Subcutaneous adipose tissue (tissue), 4 donors: ENCODE results near the gene PFKL. TPM values are rescaled to one million over a fixed set of nuclear protein-coding genes. Genes with fewer than 3 reads are reported as not detected.

Experiments used
- total RNA-seq, 4 donors: library from RNA; depleted of rRNA; stranded (reverse); fragments of >200 nt; gene quantifications; one replicate each; pipeline ENCODE4 v1.1.0, GENCODE V29; 2016
- TF ChIP-seq, protein P1 (sequence below): fragments of 450-650 bp; IDR thresholded peaks from one replicate; pipeline ENCODE4 v1.5.1; 2016; ENCODE audit warnings: low read depth, mild to moderate bottlenecking, control low read depth, antibody characterized with exemption, moderate library complexity

Gene PFKL
- total RNA-seq, 4 donors from 2014 or later = 51.0 to 177 (median 77.3) TPM

DNA sequence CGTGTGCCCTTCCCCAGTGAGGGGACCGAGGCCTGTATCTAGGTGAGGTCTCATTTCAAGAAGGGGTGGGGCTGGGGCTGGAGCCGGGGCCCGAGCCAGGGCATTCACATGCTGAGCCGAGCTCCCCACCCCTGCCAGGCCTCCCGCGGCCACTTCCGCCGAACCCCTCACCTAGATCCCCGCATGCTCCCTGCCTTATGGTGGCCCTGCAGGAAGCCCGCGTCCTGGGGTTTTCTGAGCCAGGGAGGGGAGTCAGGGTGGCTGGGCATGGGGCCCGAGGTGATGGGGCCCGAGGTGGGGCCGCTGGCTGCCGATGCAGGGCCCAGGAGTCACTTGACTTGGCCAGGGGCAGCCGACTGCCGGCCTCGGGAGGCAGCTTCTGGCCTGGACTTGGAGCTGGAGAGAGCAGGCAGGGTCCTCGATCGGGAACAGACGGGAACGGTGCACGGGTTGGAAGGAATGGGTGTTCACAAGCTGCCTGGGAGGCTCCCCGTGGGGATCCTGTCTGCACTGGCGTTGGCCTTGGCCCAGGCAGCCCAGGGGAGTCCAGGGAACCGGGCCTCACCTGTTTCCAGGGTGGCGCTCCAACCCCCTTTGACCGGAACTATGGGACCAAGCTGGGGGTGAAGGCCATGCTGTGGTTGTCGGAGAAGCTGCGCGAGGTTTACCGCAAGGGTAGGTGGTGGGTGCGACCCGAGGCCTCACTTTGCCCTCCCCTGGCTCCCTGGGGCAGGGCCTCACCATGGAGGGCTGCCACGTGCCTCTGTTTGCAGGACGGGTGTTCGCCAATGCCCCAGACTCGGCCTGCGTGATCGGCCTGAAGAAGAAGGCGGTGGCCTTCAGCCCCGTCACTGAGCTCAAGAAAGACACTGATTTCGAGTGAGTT is 25.8 kb downstream of the PFKL start:
- TF ChIP-seq, protein P1, sequence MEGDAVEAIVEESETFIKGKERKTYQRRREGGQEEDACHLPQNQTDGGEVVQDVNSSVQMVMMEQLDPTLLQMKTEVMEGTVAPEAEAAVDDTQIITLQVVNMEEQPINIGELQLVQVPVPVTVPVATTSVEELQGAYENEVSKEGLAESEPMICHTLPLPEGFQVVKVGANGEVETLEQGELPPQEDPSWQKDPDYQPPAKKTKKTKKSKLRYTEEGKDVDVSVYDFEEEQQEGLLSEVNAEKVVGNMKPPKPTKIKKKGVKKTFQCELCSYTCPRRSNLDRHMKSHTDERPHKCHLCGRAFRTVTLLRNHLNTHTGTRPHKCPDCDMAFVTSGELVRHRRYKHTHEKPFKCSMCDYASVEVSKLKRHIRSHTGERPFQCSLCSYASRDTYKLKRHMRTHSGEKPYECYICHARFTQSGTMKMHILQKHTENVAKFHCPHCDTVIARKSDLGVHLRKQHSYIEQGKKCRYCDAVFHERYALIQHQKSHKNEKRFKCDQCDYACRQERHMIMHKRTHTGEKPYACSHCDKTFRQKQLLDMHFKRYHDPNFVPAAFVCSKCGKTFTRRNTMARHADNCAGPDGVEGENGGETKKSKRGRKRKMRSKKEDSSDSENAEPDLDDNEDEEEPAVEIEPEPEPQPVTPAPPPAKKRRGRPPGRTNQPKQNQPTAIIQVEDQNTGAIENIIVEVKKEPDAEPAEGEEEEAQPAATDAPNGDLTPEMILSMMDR = no peak

- TF ChIP-seq, protein P1 = no peak
Observed at GRCh38 chr21:44326272-44326647, 26.4 kb downstream of the PFKL start.

DNA sequence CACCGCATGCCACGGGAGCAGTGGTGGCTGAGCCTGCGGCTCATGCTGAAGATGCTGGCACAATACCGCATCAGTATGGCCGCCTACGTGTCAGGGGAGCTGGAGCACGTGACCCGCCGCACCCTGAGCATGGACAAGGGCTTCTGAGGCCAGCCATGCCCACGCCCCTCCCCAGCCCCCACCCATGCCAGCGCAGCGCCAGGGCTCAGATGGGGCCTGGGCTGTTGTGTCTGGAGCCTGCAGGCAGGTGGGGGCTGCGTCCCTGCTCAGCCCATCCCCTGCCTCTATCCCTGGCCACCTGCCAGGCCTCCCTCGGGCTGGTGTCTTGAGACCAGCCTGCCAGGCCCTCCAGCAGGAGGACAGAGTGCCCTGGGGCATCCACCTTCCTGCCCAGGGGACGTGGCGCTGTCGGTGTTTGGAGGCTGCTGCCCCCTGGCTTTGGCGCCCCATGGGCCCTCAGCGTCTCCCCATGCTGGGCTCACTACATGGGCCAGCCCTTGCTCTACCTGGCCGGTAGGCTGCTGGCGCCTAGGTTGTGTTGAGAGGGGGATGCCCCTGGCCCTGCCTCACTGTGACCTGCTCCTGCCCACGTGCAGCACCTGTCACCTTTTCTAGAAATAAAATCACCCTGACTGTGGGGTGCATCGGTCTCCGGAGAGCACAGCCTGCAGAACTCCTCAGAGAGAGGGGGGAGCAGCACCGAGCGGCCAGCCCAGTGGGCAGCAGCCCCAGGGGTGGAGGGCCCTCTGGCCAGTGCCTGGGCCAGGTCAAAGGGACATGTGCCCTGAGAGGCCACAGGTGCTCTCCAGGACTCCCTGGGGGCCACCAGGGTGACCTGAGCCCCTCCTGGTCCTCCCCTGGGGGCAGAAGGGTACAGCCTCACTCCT is 27.1 kb downstream of the PFKL start:
- TF ChIP-seq, protein P1 = no peak

DNA sequence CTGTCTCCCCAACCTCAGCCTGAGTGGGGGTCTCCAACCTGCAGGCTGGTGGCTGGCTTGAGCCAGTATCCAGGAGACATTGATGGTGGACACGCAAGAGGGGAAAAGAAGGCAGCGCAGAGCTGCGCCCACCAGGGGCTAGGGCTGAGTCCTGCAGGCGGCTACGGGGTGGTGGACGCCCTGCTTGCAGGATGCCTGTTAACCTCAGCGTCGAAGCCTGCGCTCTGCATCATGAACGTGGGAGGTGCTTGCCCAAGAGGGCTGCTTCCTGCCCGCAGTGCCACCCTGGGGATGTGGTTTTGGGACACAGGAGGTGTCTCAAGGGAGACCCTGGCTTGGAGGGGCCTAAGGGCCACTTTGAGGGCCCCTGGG is 27.7 kb downstream of the PFKL start:
- TF ChIP-seq, protein P1 = no peak

- TF ChIP-seq, protein P1 = no peak
Observed at GRCh38 chr21:44328242-44328895, 28.5 kb downstream of the PFKL start.

DNA sequence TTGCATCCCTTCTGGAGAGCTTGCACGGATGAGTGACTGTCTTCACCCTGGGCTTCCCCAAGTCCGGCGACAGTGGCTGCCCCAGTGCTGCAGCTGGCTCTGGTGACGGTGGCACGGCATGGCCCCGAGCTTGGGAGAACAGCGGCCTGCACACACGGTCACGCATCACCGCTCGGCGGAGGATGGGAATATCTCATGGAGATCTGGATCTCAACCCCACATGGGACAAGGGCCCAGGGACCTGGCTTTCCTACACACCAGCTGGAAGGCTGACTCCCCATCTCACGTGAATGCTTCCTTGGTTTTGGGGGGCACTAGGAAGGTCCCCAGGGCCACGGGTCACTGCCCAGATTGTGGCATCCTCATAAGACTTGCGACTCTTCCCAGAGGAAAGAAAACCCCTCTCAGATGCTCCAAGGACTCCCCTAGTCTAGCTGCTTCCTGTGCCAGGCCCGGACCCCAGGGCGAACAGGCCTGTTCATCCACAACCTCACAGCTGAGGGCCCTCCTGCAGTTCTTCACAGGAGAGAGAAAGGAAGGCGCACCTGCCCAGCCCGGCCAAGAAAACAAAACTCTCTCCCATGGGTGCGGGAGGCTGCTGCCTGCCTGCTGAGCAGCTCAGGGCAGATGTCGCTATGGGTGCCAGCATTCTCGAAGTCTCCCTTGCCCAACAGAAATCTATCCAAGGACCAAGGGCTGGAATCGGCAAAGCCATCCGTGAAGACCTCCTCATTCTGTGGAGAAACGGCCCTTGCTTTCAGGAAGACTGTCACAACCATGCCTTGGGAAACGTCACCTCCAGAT is 29.4 kb downstream of the PFKL start:
- TF ChIP-seq, protein P1 = no peak
